HL-60/S4 (cell line): ENCODE data around the gene DNAJB6.

ENCODE experiments used
- in situ Hi-C: fragments of 300-500 bp; cut with MboI; formaldehyde crosslinking; loops from 2 replicates; pipeline ENCODE4 v1.14.3; 2022; ENCODE audit warnings: low sequenced_read_pairs

Gene DNAJB6

DNA sequence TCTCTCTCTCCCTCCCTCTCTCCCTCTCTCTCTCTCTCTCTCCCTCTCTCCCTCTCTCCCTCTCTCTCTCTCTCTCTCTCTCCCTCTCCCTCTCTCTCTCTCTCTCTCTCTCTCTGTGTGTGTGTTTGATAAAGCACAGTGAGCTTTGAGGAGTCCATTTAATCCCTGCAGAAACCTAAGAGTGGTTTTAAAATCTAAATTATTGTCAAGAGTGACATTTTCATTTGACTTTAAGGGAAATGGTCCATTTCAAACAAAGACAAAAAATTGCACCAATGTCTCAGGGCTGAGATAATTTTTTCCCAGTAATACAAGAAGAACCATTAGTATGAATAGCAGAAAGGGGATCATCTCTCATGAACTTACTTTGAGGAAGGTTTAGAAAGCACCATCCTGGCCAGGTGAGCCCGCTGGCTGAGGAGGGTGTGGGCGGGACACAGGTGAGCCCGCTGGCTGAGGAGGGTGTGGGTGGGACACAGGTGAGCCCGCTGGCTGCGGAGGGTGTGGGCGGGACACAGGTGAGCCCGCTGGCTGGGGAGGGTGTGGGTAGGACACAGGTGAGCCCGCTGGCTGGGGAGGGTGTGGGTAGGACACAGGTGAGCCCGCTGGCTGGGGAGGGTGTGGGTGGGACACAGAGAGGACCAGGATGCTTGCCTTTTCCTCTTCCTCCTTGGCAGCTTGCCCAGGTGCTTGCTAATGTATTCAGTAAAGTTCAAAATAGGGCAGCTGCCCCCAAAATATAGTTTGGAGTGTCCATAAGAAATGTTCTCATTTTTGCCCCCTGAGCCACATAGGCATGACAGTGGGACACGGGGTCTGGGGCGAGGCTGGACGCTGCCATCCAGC is 125.0 kb downstream of the DNAJB6 start:
- in situ Hi-C loops = no loop called here

DNA sequence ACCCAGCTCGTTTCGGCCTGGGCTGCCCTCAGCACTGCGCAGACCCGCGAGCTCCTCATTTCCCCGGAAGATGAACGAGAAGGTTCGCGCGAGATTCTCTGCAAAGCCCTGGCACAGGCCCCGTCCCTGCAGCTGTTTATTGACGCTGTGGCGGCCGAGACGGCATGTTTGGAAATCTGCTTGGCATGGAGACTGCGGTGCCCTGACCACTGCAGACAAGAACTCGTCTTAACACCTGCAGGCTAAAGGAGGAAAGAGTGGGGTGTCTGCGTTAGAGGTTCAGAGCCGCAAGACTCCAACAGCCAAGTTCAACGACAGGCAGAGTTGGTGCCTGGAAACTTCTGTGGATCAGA is 125.6 kb downstream of the DNAJB6 start:
- in situ Hi-C loops = no loop called here

- in situ Hi-C loops = no loop called here
These were observed 126.0 kb downstream of the DNAJB6 start for GRCh38 chr7:157462840-157463239.

DNA sequence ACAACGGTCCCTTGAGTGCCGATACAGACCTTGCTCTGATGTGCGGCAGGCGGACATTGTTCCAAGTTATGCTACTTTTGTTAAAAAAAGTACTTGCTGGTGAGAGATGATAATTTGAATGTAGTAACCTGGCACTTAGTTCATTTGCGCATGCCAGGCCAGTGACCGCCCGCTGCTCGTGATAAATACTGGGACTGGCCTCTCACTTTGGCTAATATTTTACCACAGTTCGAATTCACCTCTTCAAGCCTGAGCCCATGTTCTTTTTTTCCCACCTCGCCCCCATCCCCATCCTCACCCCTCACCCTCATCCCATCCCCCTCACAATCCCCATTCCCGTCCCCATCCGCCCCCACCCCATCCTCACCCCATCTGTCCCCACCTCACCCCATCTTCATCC is 126.4 kb downstream of the DNAJB6 start:
- in situ Hi-C loops = no loop called here

GRCh38 chr7:157464111-157464970 is 127.5 kb downstream of the DNAJB6 start:
- in situ Hi-C loops = no loop called here

DNA sequence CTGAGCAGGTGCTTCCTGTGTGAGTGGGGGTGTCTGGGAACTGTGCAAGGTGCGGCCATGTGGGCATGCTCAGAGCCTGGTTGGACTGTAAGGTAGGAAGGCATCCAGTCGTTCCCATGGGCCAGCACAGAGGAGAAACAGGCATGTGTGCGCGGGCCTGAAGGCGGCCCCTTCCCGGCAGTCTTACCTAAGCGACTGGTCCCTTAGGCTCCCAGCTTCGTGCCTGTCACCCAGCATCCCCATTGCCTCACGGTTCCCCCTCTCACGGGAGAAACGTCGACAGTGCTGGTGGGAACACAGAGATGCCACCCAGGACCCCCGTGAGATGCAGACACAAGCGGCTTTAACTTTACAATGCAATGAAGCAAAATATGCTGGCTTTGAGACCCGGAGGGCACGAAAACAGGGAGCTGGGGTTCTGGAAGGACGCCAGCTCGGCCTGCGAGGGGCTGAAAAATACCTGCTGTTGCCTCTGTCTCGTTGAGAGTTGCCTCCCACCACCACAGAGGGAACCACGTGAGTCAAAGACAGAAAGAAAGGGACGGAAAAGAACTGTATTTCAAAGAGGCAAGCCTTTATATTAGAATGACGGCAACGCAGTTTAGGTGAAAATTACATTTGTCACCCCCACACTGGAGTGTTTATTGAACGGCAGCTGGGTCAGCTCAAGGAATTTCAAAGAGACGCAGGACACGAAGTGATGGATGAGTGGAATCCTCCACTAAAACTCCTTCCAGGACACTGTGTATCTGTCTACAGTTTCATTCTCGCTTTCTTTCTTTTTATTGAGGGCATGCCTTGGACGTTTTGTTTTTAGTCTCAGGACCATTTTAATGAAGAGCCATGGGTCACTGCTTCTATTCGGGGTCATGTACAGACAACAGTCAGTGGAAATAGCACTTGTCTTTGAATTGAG is 128.4 kb downstream of the DNAJB6 start:
- in situ Hi-C loops = no loop called here

DNA sequence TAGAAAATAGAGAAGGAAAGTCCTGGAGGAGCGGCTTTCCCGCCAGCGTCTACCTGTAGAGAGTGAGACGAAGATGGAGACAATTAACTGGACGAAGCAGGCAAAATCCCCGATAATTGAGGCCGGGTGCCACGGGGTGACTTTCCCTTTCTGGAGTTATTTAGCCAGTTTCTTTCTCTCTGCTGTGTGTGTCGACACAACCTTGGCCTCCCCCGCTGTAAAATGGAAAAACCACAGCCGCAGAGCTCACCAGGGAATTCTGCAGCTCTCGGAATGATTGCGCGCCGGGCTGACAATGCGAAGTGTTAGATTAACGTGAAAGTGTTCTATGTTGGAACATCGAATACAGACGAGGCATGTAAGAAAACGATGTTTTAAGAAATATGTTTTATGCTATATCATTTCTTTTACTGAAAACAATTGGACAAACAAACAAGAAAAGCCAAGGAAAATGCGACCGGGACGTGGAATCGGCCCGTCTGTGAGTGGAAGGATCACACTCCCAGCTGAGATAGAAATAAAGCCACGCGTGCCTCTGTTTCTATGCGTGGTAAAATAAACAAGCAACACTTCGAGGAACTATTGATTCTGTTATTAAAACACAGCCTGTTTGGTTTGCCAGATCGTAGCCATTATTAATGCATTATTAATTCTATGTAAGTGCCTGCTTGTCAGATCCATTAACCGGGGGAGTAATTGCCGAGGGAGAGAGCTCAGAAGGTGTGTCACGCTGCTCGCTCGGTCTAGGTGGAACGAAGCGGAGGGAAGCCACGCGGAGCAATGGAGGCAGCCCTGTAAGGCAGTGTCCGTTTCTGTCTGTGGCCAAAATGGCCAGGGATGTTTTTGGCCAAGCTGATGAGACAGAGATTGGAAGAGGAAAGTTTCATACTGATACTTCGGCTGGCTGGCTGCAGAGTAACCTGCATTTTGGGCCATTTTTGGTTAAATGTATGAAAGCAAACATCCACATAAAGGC is 129.4 kb downstream of the DNAJB6 start:
- in situ Hi-C loops = no loop called here

DNA sequence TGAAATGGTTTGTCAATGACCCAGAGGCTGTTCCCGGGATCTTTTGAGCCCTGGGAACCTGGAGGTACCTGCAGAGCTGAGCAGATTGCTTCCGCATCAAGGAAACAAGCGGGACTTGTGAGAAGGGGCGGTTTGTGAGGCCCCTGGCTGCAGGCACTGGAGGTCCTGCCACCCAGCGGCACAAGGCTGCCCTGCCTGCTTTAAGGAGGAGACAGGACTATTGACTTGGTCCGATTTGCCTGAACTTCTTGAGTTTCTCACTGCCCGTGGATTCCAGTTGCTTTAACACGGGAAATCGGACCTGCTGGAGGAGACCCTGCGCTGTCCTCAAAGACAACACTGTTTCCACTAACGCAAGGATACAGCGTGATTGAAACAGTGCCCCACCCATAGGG is 130.1 kb downstream of the DNAJB6 start:
- in situ Hi-C loops = no loop called here
